ENCODE results near the gene FAM20A.

DNA sequence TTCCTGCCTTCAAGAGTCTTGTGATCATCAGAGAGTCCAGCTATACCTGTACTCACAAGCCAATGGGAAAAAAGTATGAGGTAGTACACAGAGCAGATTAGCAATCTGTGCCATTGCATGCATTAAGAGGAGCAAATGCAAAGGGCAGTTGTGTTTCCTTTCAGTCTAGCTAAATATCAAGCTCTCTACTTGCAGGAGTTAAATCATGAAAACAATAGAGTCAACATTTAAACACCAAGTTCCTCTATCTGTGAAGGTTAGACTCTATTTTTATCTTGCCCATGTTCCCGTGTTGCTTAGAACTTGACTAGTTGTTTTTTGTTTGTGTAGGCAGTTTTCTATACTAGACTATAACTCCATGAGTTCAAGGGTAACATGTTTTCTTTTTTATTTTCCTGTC, 4.7 kb upstream of the FAM20A start:
- TF ChIP-seq EP300 (conservative IDR thresholded peaks at IDR 0.05; ENCODE audit: poor library complexity, severe bottlenecking) (no peak), EZH2 (IDR thresholded peaks at IDR 0.05; ENCODE audit: borderline replicate concordance, insufficient read depth, low read length, poor library complexity, severe bottlenecking) (no peak), POLR2AphosphoS5 (IDR thresholded peaks at IDR 0.05) (no peak), SMC3 (conservative IDR thresholded peaks at IDR 0.05; ENCODE audit: poor library complexity) (no peak), TAF1 (IDR thresholded peaks at IDR 0.05; ENCODE audit: low read depth) (no peak), REST (IDR thresholded peaks at IDR 0.05; ENCODE audit: borderline replicate concordance) (no peak)
- TF ChIP-seq, protein P1, sequence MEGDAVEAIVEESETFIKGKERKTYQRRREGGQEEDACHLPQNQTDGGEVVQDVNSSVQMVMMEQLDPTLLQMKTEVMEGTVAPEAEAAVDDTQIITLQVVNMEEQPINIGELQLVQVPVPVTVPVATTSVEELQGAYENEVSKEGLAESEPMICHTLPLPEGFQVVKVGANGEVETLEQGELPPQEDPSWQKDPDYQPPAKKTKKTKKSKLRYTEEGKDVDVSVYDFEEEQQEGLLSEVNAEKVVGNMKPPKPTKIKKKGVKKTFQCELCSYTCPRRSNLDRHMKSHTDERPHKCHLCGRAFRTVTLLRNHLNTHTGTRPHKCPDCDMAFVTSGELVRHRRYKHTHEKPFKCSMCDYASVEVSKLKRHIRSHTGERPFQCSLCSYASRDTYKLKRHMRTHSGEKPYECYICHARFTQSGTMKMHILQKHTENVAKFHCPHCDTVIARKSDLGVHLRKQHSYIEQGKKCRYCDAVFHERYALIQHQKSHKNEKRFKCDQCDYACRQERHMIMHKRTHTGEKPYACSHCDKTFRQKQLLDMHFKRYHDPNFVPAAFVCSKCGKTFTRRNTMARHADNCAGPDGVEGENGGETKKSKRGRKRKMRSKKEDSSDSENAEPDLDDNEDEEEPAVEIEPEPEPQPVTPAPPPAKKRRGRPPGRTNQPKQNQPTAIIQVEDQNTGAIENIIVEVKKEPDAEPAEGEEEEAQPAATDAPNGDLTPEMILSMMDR (IDR thresholded peaks at IDR 0.05; ENCODE audit: poor library complexity, severe bottlenecking): no peak

Data from neural cell (in vitro differentiated cells).